HFF-Myc (cell line): ENCODE results near the gene GCK.

Experiments used
- DNase-seq: peaks from one replicate; pipeline ENCODE4 v3.0.0-alpha.2; 2011; ENCODE audit warnings: low read depth; ENCODE audit errors: extremely low read depth
- H3K4me3 ChIP-seq: replicated peaks from 2 replicates; pipeline ENCODE4 v1.5.1; 2011; ENCODE audit warnings: low read depth, mild to moderate bottlenecking, control low read depth, low read length
- TF ChIP-seq, protein P1 (sequence below): IDR thresholded peaks from 2 replicates; pipeline ENCODE4 v1.5.1; 2012; ENCODE audit warnings: mild to moderate bottlenecking, low read depth, low read length, control low read depth; ENCODE audit errors: missing control alignments

GCK gene

GRCh38 chr7:44096326-44096881, 92.8 kb downstream of the GCK start:
- no peak overlapping the region for H3K4me3 ChIP-seq
- no peak for DNase-seq
- TF ChIP-seq, protein P1, sequence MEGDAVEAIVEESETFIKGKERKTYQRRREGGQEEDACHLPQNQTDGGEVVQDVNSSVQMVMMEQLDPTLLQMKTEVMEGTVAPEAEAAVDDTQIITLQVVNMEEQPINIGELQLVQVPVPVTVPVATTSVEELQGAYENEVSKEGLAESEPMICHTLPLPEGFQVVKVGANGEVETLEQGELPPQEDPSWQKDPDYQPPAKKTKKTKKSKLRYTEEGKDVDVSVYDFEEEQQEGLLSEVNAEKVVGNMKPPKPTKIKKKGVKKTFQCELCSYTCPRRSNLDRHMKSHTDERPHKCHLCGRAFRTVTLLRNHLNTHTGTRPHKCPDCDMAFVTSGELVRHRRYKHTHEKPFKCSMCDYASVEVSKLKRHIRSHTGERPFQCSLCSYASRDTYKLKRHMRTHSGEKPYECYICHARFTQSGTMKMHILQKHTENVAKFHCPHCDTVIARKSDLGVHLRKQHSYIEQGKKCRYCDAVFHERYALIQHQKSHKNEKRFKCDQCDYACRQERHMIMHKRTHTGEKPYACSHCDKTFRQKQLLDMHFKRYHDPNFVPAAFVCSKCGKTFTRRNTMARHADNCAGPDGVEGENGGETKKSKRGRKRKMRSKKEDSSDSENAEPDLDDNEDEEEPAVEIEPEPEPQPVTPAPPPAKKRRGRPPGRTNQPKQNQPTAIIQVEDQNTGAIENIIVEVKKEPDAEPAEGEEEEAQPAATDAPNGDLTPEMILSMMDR: no peak

GRCh38 chr7:44095781-44096180, 93.5 kb downstream of the GCK start:
- TF ChIP-seq, protein P1: no peak
- DNase-seq: no peak
- H3K4me3 ChIP-seq: no peak overlapping the region

GRCh38 chr7:44094883-44095592, 94.2 kb downstream of the GCK start:
- TF ChIP-seq, protein P1: no peak
- DNase-seq: no peak
- H3K4me3 ChIP-seq: no peak overlapping the region

- TF ChIP-seq, protein P1: no peak
- DNase-seq: no peak
- H3K4me3 ChIP-seq: no peak overlapping the region
These were observed 94.9 kb downstream of the GCK start for GRCh38 chr7:44094365-44094764.
